Activated CD8-positive, alpha-beta memory T cell treated with anti-CD3 and anti-CD28 coated beads for 36 hours (primary cell): ENCODE results near the gene DDAH1. TPM values are rescaled to one million over a fixed set of nuclear protein-coding genes. Genes with fewer than 3 reads are reported as not detected.
"Not testable (repeated sequence)": the region's sequence is repeated elsewhere in the genome, so short reads cannot be mapped to it uniquely, and the experiment has no call there.

Source experiments
- CTCF ChIA-PET: fragments of 350-600 bp; sonication (Branson Sonifier 250); formaldehyde crosslinking; loops from one replicate; lab custom pipeline; 2021; ENCODE audit warnings: antibody characterized with exemption; lab: Charles Lee
- POLR2A ChIA-PET: fragments of 350-600 bp; sonication (Branson Sonifier 250); formaldehyde crosslinking; loops from one replicate; lab custom pipeline; 2021; ENCODE audit warnings: antibody characterized with exemption; lab: Charles Lee
- total RNA-seq, 2 experiments: library from RNA; stranded (reverse); gene quantifications; one replicate each; pipeline ENCODE4 v1.2.3, GENCODE V29; 2021

The DDAH1 gene
- total RNA-seq, 2 experiments from 2014 or later: 0.04 TPM

- CTCF ChIA-PET: no interaction called here
- POLR2A ChIA-PET: interaction anchor here (0.7 kb wide), 1 partner anchor 48 kb away, joined by 4 read pairs; no protein-coding TSS in a partner anchor
Observed at GRCh38 chr1:85368073-85368770, 96.7 kb downstream of the DDAH1 start.

- ChIA-PET POLR2A (no interaction called here), CTCF (no interaction called here)
Observed at GRCh38 chr1:85366391-85367170, 98.4 kb downstream of the DDAH1 start.

- ChIA-PET POLR2A (no interaction called here), CTCF (no interaction called here)
Observed at GRCh38 chr1:85365851-85366250, 99.1 kb downstream of the DDAH1 start.

- CTCF ChIA-PET: no interaction called here
Observed at GRCh38 chr1:85363521-85363920, 101.4 kb downstream of the DDAH1 start.

GRCh38 chr1:85363092-85363491 lies 101.9 kb downstream of the DDAH1 start:
- CTCF ChIA-PET: no interaction called here
- POLR2A ChIA-PET: no interaction called here

More at GRCh38 chr1:85363521-85363920, 101.4 kb downstream of the DDAH1 start:
- POLR2A ChIA-PET: no interaction called here

GRCh38 chr1:85361606-85362296 lies 103.2 kb downstream of the DDAH1 start:
- ChIA-PET POLR2A (no interaction called here), CTCF (no interaction called here)

- POLR2A ChIA-PET: no interaction called here
- CTCF ChIA-PET: no interaction called here
Observed at GRCh38 chr1:85360730-85361493, 104.0 kb downstream of the DDAH1 start.

GRCh38 chr1:85359874-85360721 lies 104.9 kb downstream of the DDAH1 start:
- ChIA-PET CTCF (no interaction called here), POLR2A (no interaction called here)

GRCh38 chr1:85358702-85359438 lies 106.1 kb downstream of the DDAH1 start:
- CTCF ChIA-PET: no interaction called here
- POLR2A ChIA-PET: no interaction called here

GRCh38 chr1:85357817-85358216 lies 107.1 kb downstream of the DDAH1 start:
- ChIA-PET CTCF (no interaction called here), POLR2A (no interaction called here)

GRCh38 chr1:85356130-85356529 lies 108.8 kb downstream of the DDAH1 start:
- ChIA-PET CTCF (no interaction called here), POLR2A (no interaction called here)

- ChIA-PET CTCF (no interaction called here), POLR2A (no interaction called here)
Observed at GRCh38 chr1:85352055-85352454, 112.9 kb downstream of the DDAH1 start.

GRCh38 chr1:85351202-85351828 lies 113.6 kb downstream of the DDAH1 start:
- ChIA-PET POLR2A (no interaction called here), CTCF (no interaction called here)

GRCh38 chr1:85349224-85349623 lies 115.7 kb downstream of the DDAH1 start:
- ChIA-PET CTCF (no interaction called here), POLR2A (no interaction called here)

GRCh38 chr1:85347908-85348307 lies 117.1 kb downstream of the DDAH1 start:
- ChIA-PET POLR2A (no interaction called here), CTCF (no interaction called here)

- POLR2A ChIA-PET: not testable (repeated sequence)
Observed at GRCh38 chr1:85347275-85347674, 117.7 kb downstream of the DDAH1 start.

GRCh38 chr1:85344256-85344694 lies 120.7 kb downstream of the DDAH1 start:
- ChIA-PET POLR2A (no interaction called here), CTCF (interaction anchor here (0.5 to 0.6 kb wide), 2 partner anchors 70 to 318 kb away, joined by 3 to 4 read pairs; no protein-coding TSS in a partner anchor)

More at GRCh38 chr1:85347275-85347674, 117.7 kb downstream of the DDAH1 start:
- CTCF ChIA-PET: not testable (repeated sequence)
